GM12878 (cell line): ENCODE data around the gene THSD4. TPM values are rescaled to one million over a fixed set of nuclear protein-coding genes. Genes with fewer than 3 reads are reported as not detected.
A peak's percentile ranks its signal among the peaks of the same experiment; 100 is the strongest.

Source experiments
- ATAC-seq: fragments of 200-7000 bp; cut with Tn5 transposase; 3 replicates; pipeline ENCODE4 v1.9.1; 2020; ENCODE audit warnings: mild to moderate bottlenecking, moderate library complexity
- BruUV-seq: library from RNA; stranded (reverse); fragments of 400-500 nt; replicated peaks from 2 replicates; lab custom pipeline; 2021; lab: Mats Ljungman, UMichigan
- CTCF ChIA-PET: fragments of 300-600 bp; sonication (Branson Sonifier 250); formaldehyde crosslinking; extraction: SDS; loops from one replicate; lab custom pipeline; 2021; ENCODE audit warnings: inconsistent platforms; lab: Yijun Ruan, JAX
- POLR2A ChIA-PET: fragments of 350-600 bp; formaldehyde crosslinking; extraction: SDS; loops from one replicate; lab custom pipeline; 2021; ENCODE audit warnings: inconsistent platforms; lab: Charles Lee
- RAD21 ChIA-PET: fragments of 300-600 bp; sonication (Branson Sonifier 250); formaldehyde crosslinking; loops from one replicate; lab custom pipeline; 2023; ENCODE audit warnings: antibody characterized with exemption; ENCODE audit not compliant: unreplicated experiment; lab: Charles Lee
- SMC1A ChIA-PET: fragments of 300-600 bp; sonication (Branson Sonifier 250); formaldehyde crosslinking; loops from one replicate; lab custom pipeline; 2023; ENCODE audit not compliant: unreplicated experiment, uncharacterized antibody; lab: Charles Lee
- DNase-seq: peaks from one replicate; pipeline ENCODE4 v3.0.0-alpha.2; 2011; ENCODE audit warnings: low read depth, low spot score
- FAIRE-seq: peaks from 3 replicates; lab custom pipeline; 2011; peaks lifted over from hg19 to GRCh38; lab: Jason Lieb, UNC
- H2AFZ ChIP-seq: 2 replicates; pipeline ENCODE4 v1.6.0; 2011; ENCODE audit warnings: low read depth, low read length, control low read depth; ENCODE audit not compliant: control insufficient read depth
- H3K27ac ChIP-seq: 2 replicates; pipeline ENCODE4 v1.5.1; 2011; ENCODE audit warnings: control low read depth; ENCODE audit not compliant: control insufficient read depth, insufficient read depth
- H3K27me3 ChIP-seq, 2 experiments: replicated peaks in 1 of 2; 2 replicates each; pipeline versions ENCODE4 v1.6.0 to v1.6.1; 2011; ENCODE audit warnings: low read length in 1 of 2; ENCODE audit not compliant: control insufficient read depth in 2 of 2, insufficient read depth in 2 of 2
- H3K36me3 ChIP-seq, 2 experiments: 2 replicates each; pipeline ENCODE4 v1.5.1; 2011; ENCODE audit warnings: low read length in 1 of 2; ENCODE audit not compliant: control insufficient read depth in 2 of 2, insufficient read depth in 2 of 2
- H3K4me1 ChIP-seq: 2 replicates; pipeline ENCODE4 v1.6.1; 2011; ENCODE audit warnings: mild to moderate bottlenecking, low read length, moderate library complexity, mixed read lengths; ENCODE audit not compliant: control insufficient read depth, insufficient read depth
- H3K4me2 ChIP-seq: 2 replicates; pipeline ENCODE4 v1.6.0; 2011; ENCODE audit warnings: control low read depth; ENCODE audit not compliant: control insufficient read depth, insufficient read depth
- H3K4me3 ChIP-seq: fragments of 200-600 bp; sonication (generic); 2 replicates; pipeline ENCODE4 v1.5.1; 2016
- H3K79me2 ChIP-seq: 2 replicates; pipeline ENCODE4 v1.6.0; 2011; ENCODE audit warnings: low read length; ENCODE audit not compliant: control insufficient read depth, insufficient read depth
- H3K9ac ChIP-seq: 2 replicates; pipeline ENCODE4 v1.8.0; 2011; ENCODE audit warnings: low read length, control low read depth, mixed read lengths; ENCODE audit not compliant: control insufficient read depth, insufficient read depth
- H3K9me3 ChIP-seq: replicated peaks from 3 replicates; pipeline ENCODE4 v1.5.1; 2011; ENCODE audit warnings: mild to moderate bottlenecking, low read length; ENCODE audit not compliant: control insufficient read depth, insufficient read depth
- H4K20me1 ChIP-seq: 2 replicates; pipeline ENCODE4 v1.6.0; 2011; ENCODE audit not compliant: control insufficient read depth, insufficient read depth
- ESRRA ChIP-seq: IDR thresholded peaks from 2 replicates; pipeline ENCODE4 v1.6.1; 2012; ENCODE audit warnings: mild to moderate bottlenecking, low read length, improper control_type of control experiment
- PML ChIP-seq: IDR thresholded peaks from 2 replicates; pipeline ENCODE4 v1.6.1; 2012; ENCODE audit warnings: low read length, inconsistent platforms
- REST ChIP-seq: IDR thresholded peaks from 2 replicates; pipeline ENCODE4 v1.6.1; 2012; ENCODE audit warnings: mild to moderate bottlenecking, low read depth, low read length
- SRF ChIP-seq, 2 experiments: IDR thresholded peaks; 2 replicates each; pipeline ENCODE4 v1.6.1; 2011; ENCODE audit warnings: low read depth in 2 of 2, low read length in 2 of 2, mild to moderate bottlenecking in 1 of 2, moderate library complexity in 1 of 2
- ZBTB4 ChIP-seq: fragments of 450-650 bp; formaldehyde crosslinking; IDR thresholded peaks from 2 replicates; pipeline ENCODE4 v1.4.0; 2022; ENCODE audit warnings: mild to moderate bottlenecking, moderate library complexity
- ZNF592 ChIP-seq: fragments of 450-650 bp; IDR thresholded peaks from 2 replicates; pipeline ENCODE4 v1.6.1; 2017; ENCODE audit warnings: mild to moderate bottlenecking, moderate library complexity
- WGBS: methylation state at CpG from one replicate; pipeline ENCODE4 v1.1.6; 2016; ENCODE audit warnings: low lambda C conversion rate; ENCODE audit not compliant: insufficient replicate concordance, insufficient coverage; ENCODE audit errors: missing lambda C conversion rate; 5-methylcytosine and 5-hydroxymethylcytosine counted together
- in situ Hi-C: fragments of 300-500 bp; cut with MboI; formaldehyde crosslinking; loops from 9 replicates; pipeline ENCODE4 v1.14.3; 2018; ENCODE audit warnings: mixed read lengths
- intact Hi-C: fragments of 100-400 bp; cut with micrococcal nuclease; formaldehyde crosslinking; loops from one replicate; pipeline ENCODE4 v1.14.2; 2022; ENCODE audit not compliant: unreplicated experiment
- polyA plus RNA-seq, 11 experiments: library from polyadenylated mRNA; depleted of rRNA in 4 of 11; unstranded in 6 of 11; stranded (reverse) in 5 of 11; fragments of >200 nt; fragmentation: Nextera tagmentation in 4 of 11; fragmentation: Illumina TruSeq in 1 of 11; extraction: Ambion mirVana in 4 of 11; extraction: Trizol in 1 of 11; gene quantifications; 1 replicate in 1 of 11; 2 replicates in 10 of 11; pipeline versions ENCODE4 v1.2.1 to v1.2.3, GENCODE V29; 2011 to 2016; ENCODE audit warnings: inconsistent platforms in 2 of 11, missing spikeins in 2 of 11, low read depth in 1 of 11
- total RNA-seq, 4 experiments: library from RNA; depleted of rRNA in 3 of 4; stranded (reverse); fragments of >200 nt in 3 of 4; fragmentation: Illumina TruSeq in 1 of 4; extraction: Trizol in 1 of 4; gene quantifications; 2 replicates each; pipeline versions ENCODE4 v1.2.1 to v1.2.3, GENCODE V29; 2013 to 2021

Gene THSD4
- total and polyA plus RNA-seq, 10 of the 15 experiments (the other 5 are each of a cell fraction or from before 2014, with no cell fraction given) = 0.04 to 0.13 (median 0.05) TPM; not detected in 7

GRCh38 chr15:71232411-71232810, 117.1 kb downstream of the THSD4 start (continued):
- TF ChIP-seq ZNF592 = no peak

GRCh38 chr15:71237456-71238188, 122.4 kb downstream of the THSD4 start:
- in situ Hi-C loops = no loop called here
- H3K27me3 ChIP-seq = no peaks in the 10 kb centered on the region
- WGBS = 35% methylated on average over 11 of the region's 11 CpGs
- no peak overlapping the region for H3K9ac ChIP-seq
- FAIRE-seq = no peak
- H3K36me3 ChIP-seq = no peaks in the 10 kb centered on the region
- no peak overlapping the region for H3K27ac ChIP-seq
- H3K9me3 ChIP-seq = no peaks in the 10 kb centered on the region
- no peaks in the 10 kb centered on the region for H3K4me1 ChIP-seq
- ChIA-PET POLR2A (no interaction called here), SMC1A (no interaction called here), CTCF (no interaction called here), RAD21 (no interaction called here)
- TF ChIP-seq REST (no peak), ESRRA (no peak), SRF (IDR thresholded peaks at IDR 0.05; ENCODE audit: low read depth in 2 of 2, low read length in 2 of 2) (no peak), ZBTB4 (no peak), PML (no peak)
- DNase-seq = no peak
- BruUV-seq = no TSS peak
- H3K4me2 ChIP-seq = 0 out of 2 replicates have a peak overlapping the region, but pooled peaks have one; percentile 9
- ATAC-seq = no peak
- H2AFZ ChIP-seq = no peak overlapping the region
- intact Hi-C loops = no loop called here
- no peaks in the 10 kb centered on the region for H3K79me2 ChIP-seq
- H4K20me1 ChIP-seq = no peaks in the 10 kb centered on the region
- H3K4me3 ChIP-seq = no peak overlapping the region
